Kidney epithelial cell (primary cell): Measurements from ENCODE around the gene SFMBT1. TPM values are rescaled to one million over a fixed set of nuclear protein-coding genes. Genes with fewer than 3 reads are reported as not detected.

Experiments
- DNase-seq: peaks from one replicate; pipeline ENCODE4 v3.0.0-alpha.2; 2010; ENCODE audit warnings: low read depth
- H3K27me3 ChIP-seq: 2 replicates; pipeline ENCODE4 v1.6.0; 2011; ENCODE audit warnings: low read length; ENCODE audit not compliant: control insufficient read depth, insufficient read depth
- H3K36me3 ChIP-seq: 2 replicates; pipeline ENCODE4 v1.5.1; 2011; ENCODE audit warnings: low read length; ENCODE audit not compliant: control insufficient read depth, insufficient read depth
- H3K4me3 ChIP-seq: 2 replicates; pipeline ENCODE4 v1.5.1; 2011; ENCODE audit warnings: low read depth, mild to moderate bottlenecking, control low read depth, low read length
- total RNA-seq: library from RNA; depleted of rRNA; stranded (reverse); fragments of >200 nt; gene quantifications from 2 replicates; pipeline ENCODE4 v1.2.3, GENCODE V29; 2015
- TF ChIP-seq, protein P1 (sequence below): IDR thresholded peaks from 2 replicates; pipeline ENCODE4 v1.5.1; 2011; ENCODE audit warnings: mild to moderate bottlenecking, moderate library complexity, low read length, control low read depth, inconsistent platforms; ENCODE audit not compliant: insufficient read depth, poor library complexity, severe bottlenecking

SFMBT1 gene
- total RNA-seq, 1 donor from 2014 or later, result 15.6 TPM

DNA sequence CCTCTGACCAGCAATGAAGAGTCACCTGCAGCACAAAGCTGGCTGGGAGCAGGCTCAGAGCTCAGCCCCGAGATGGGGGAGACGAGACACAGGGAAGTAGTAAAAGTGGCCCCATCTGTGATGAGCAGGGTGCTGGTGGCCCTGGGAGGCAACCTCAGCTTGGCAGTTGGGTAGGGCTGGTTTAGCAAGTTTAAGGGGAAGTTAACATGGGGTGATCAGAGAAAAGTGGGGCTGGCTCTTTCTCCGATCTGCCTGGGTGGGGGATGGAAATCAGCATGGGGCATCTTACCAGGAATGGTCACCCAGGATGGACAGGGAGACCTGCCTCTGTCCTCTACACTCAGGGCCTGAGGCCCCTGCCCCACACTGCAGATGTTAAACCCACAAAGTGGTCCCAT lies 29.9 kb upstream of the SFMBT1 start:
- Histone ChIP-seq H3K27me3 (no peaks in the 10 kb centered on the region), H3K36me3 (no peaks in the 10 kb centered on the region), H3K4me3 (no peak overlapping the region)
- TF ChIP-seq, protein P1, sequence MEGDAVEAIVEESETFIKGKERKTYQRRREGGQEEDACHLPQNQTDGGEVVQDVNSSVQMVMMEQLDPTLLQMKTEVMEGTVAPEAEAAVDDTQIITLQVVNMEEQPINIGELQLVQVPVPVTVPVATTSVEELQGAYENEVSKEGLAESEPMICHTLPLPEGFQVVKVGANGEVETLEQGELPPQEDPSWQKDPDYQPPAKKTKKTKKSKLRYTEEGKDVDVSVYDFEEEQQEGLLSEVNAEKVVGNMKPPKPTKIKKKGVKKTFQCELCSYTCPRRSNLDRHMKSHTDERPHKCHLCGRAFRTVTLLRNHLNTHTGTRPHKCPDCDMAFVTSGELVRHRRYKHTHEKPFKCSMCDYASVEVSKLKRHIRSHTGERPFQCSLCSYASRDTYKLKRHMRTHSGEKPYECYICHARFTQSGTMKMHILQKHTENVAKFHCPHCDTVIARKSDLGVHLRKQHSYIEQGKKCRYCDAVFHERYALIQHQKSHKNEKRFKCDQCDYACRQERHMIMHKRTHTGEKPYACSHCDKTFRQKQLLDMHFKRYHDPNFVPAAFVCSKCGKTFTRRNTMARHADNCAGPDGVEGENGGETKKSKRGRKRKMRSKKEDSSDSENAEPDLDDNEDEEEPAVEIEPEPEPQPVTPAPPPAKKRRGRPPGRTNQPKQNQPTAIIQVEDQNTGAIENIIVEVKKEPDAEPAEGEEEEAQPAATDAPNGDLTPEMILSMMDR, result no peak
- DNase-seq, result no peak

DNA sequence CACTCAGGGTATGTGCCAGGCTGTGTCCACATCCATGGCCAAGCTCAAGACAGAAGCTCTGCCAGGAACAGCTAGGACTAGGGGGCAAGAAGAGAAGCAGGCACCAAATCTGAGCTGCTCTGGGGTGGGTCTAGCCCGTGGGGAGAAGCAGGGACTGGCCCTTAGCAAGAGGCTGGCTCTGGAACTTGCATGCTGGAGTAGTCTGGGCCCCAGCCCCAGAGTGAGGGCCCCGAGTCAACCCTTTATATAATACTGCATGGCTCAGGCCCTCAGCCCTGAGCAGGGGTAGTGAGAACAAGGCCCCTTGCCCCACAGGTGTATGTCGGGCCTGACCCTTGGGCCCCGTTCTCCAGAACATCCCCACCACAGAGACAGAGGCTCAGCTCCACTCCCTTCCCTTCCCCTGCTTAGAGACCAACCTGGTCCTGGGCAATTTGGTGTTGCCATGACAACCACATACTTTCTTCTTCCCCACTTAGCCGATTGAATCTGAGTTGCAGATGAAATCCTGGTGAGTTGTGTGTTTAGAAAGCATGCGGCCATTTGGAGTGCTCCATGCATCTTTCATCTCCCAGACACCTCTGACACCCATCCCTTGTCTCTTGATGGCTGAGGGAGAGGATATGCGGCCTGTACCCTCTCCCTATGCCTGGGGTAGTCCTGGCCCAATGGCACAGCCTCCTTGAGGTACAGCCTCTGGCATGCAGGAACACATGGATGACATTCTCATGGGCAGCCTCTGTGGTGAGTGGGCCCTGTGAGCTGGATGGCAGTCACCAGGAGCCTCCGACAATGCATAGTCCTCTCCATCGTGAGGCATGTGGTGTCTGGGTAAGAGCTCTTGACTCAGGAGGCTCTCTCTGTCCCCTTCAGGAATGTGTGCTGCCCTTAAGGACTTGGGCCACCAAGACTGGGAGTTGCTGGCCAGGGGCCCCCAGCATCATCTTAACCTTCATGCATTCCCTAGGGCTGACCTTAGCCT lies 29.2 kb upstream of the SFMBT1 start:
- no peak for DNase-seq
- TF ChIP-seq, protein P1, result no peak
- no peaks in the 10 kb centered on the region for H3K27me3 ChIP-seq

DNA sequence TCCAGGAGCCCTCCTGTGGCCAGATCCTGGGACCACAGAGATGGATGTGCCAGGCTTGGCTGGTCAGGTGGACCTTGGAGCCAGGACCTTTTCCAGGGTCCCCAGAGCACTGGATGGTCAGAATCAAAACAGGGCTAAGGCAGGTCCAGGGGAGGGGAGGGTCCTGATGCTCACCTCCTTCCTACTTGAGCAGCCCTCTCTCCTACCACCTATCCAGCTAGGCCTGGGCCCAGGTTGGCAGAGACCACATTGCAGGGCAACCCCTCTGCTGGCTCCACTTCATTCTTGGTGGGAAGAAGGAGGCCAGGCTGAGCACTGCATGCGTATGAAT lies 28.5 kb upstream of the SFMBT1 start:
- Histone ChIP-seq H3K4me3 (no peak overlapping the region), H3K36me3 (no peaks in the 10 kb centered on the region), H3K27me3 (peaks cover 2% of the 10 kb centered on the region)
- no peak for DNase-seq
- TF ChIP-seq, protein P1, result no peak

More for the DNA sequence above, 29.2 kb upstream of the SFMBT1 start:
- H3K36me3 ChIP-seq, result no peaks in the 10 kb centered on the region
- H3K4me3 ChIP-seq, result no peak overlapping the region

DNA sequence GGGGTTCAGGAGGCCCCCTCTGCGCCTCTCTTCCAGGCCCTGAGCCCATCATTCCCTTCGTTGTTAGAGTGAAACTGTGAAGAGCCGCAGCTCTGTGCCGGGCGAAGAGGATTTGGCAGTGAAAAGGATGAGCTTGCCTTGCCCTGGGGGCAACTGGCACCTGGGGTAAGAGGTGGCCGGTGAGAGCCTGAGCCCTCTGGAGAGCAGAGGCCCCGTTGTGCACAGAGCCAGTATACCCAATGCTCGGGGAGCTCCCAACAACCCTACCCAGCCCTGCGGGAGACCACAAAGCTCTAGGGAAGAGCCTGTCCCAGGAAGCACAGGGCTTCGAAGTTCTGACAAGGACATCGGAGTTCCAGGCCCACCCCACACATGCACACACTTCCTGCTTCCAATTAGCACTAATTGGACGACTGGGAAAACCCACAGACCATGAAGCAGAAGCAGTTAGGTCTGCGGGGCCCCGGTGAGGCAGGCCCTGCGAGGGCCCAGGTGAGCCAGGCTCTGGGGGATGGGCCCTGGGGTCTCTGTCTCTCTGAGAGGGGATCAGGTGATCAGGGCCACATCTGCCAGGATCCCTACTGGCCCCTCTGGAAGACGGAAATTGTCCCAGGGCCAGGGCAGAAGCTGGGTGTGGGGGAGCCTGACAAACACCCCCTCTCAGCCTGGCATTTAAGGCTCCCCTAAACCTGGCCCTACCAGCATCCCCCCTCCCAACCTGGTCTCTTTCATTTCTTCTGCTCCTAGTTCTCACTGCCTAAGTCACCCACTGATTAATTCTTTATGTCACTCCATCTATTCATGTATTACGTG lies 27.9 kb upstream of the SFMBT1 start:
- TF ChIP-seq, protein P1, result no peak
- Histone ChIP-seq H3K4me3 (no peak overlapping the region), H3K36me3 (no peaks in the 10 kb centered on the region), H3K27me3 (peaks cover 2% of the 10 kb centered on the region)
- no peak for DNase-seq

DNA sequence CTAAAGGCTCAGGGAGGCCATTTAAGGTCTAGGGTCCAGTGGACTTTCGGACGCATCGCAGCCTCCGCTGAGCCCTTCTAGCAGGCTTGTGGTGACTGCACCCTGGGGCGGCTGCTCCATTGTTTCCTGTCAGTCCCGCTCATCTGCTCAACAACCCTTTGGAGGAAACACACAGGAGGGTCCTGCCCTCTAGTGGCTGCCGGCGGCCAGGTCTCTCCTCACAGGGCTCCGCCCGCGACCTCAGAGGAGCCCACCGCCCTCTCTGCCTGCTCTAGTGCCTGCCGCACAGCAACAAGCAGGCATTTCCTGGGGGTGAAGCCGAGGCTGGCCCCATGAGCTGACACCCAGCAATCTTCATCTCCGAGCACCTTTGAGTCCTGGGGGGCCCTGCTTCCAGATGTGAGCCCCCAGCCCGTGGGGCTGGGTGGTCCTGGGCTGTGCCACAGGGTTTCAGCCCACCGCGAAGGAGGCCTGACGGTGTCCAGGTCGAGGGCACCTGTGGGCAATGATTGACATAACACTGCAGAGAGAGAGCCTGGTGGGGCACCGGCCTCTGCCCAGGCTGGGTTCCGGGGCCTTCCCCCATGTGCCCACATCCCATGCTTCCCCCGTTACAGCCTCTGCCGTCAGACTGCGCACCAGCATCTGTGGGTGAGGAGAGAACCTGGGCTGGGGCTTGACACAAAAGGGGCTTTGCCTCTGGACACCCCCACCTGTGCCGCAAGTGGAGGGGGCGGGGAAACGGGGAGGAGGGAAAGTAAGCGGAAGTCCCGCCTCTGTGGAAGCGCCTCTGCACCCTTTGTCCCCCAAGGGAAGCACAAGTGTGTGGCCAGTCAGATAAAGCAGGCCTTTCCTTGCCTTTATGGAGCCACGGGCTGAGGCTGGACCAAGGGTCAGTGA lies 27.0 kb upstream of the SFMBT1 start:
- peak overlapping the region; percentile 25 for H3K4me3 ChIP-seq
- TF ChIP-seq, protein P1, result peak; percentile 97
- DNase-seq, result peak; percentile 28

More for the DNA sequence above, 27.0 kb upstream of the SFMBT1 start:
- H3K36me3 ChIP-seq, result no peaks in the 10 kb centered on the region
- H3K27me3 ChIP-seq, result peaks cover 2% of the 10 kb centered on the region
